PC-3 (cell line): ENCODE data around the gene ESR2. TPM values are rescaled to one million over a fixed set of nuclear protein-coding genes. Genes with fewer than 3 reads are reported as not detected.

ENCODE experiments used
- ATAC-seq: fragments of 200-7000 bp; cut with Tn5 transposase; 2 replicates; pipeline ENCODE4 v1.9.1; 2020; ENCODE audit warnings: mild to moderate bottlenecking, moderate library complexity
- BruUV-seq: library from RNA; stranded (reverse); fragments of 400-500 nt; replicated peaks from 2 replicates; lab custom pipeline; 2021; lab: Mats Ljungman, UMichigan
- CTCF ChIA-PET: fragments of 300-600 bp; sonication (Branson Sonifier 250); formaldehyde crosslinking; loops from one replicate; lab custom pipeline; 2022; ENCODE audit warnings: antibody characterized with exemption; lab: Charles Lee
- POLR2A ChIA-PET: fragments of 300-600 bp; sonication (Branson Sonifier 250); formaldehyde crosslinking; loops from one replicate; lab custom pipeline; 2022; ENCODE audit warnings: antibody characterized with exemption; ENCODE audit not compliant: unreplicated experiment; lab: Charles Lee
- DNase-seq: peaks from one replicate; pipeline ENCODE4 v3.0.0-alpha.2; 2015
- H2AFZ ChIP-seq: fragments of 300-600 bp; sonication (generic); 2 replicates; pipeline ENCODE4 v1.6.0; 2016; ENCODE audit warnings: antibody characterized with exemption, low read length
- H3F3A ChIP-seq: fragments of 300-600 bp; sonication (generic); one replicate; pipeline ENCODE4 v1.6.0; 2017; ENCODE audit warnings: antibody characterized with exemption, low read length, control low read depth, mild to moderate bottlenecking; ENCODE audit not compliant: unreplicated experiment
- H3K27ac ChIP-seq: fragments of 300-600 bp; sonication (generic); 2 replicates; pipeline ENCODE4 v1.5.1; 2016; ENCODE audit warnings: mild to moderate bottlenecking, low read length
- H3K27me3 ChIP-seq: fragments of 300-600 bp; sonication (generic); 2 replicates; pipeline ENCODE4 v1.6.1; 2016; ENCODE audit warnings: low read length, mixed read lengths
- H3K36me3 ChIP-seq: fragments of 300-600 bp; sonication (generic); 2 replicates; pipeline ENCODE4 v1.6.1; 2016; ENCODE audit warnings: low read depth, mixed run types, low read length, mixed read lengths
- H3K4me1 ChIP-seq: fragments of 300-600 bp; sonication (generic); 2 replicates; pipeline ENCODE4 v1.5.1; 2016; ENCODE audit warnings: low read length; ENCODE audit not compliant: insufficient read depth
- H3K4me2 ChIP-seq: fragments of 300-600 bp; sonication (generic); 2 replicates; pipeline ENCODE4 v1.6.0; 2016; ENCODE audit warnings: low read length
- H3K4me3 ChIP-seq: fragments of 300-600 bp; sonication (generic); 2 replicates; pipeline ENCODE4 v1.5.1; 2016; ENCODE audit warnings: mild to moderate bottlenecking, low read length, mixed read lengths
- H3K79me2 ChIP-seq: fragments of 300-600 bp; sonication (generic); 2 replicates; pipeline ENCODE4 v1.6.1; 2017; ENCODE audit warnings: low read length, mixed read lengths
- H3K9ac ChIP-seq: fragments of 300-600 bp; sonication (generic); 2 replicates; pipeline ENCODE4 v1.6.0; 2016; ENCODE audit warnings: mild to moderate bottlenecking, low read length
- H3K9me2 ChIP-seq: fragments of 300-600 bp; sonication (generic); replicated peaks from 2 replicates; pipeline ENCODE4 v1.6.1; 2016; ENCODE audit warnings: mixed run types, low read length, mixed read lengths
- H3K9me3 ChIP-seq: fragments of 300-600 bp; sonication (generic); 2 replicates; pipeline ENCODE4 v1.6.1; 2016; ENCODE audit warnings: low read length, mixed read lengths
- H4K20me1 ChIP-seq: fragments of 300-600 bp; sonication (generic); 2 replicates; pipeline ENCODE4 v1.6.1; 2016; ENCODE audit warnings: low read length, mixed read lengths
- CTCF ChIP-seq: fragments of 300-600 bp; sonication (generic); conservative IDR thresholded peaks from 2 replicates; pipeline ENCODE4 v1.5.1; 2017; ENCODE audit warnings: antibody characterized with exemption, low read depth, mild to moderate bottlenecking, low read length
- EZH2 ChIP-seq: fragments of 300-600 bp; sonication (generic); IDR thresholded peaks from one replicate; pipeline ENCODE4 v1.6.1; 2017; ENCODE audit warnings: antibody characterized with exemption, mild to moderate bottlenecking, low read length; ENCODE audit not compliant: unreplicated experiment
- EZH2phosphoT487 ChIP-seq: fragments of 300-600 bp; sonication (generic); IDR thresholded peaks from 2 replicates; pipeline ENCODE4 v1.6.1; 2018; ENCODE audit warnings: mild to moderate bottlenecking, antibody characterized with exemption, low read length, borderline replicate concordance
- intact Hi-C: fragments of 100-400 bp; cut with micrococcal nuclease; formaldehyde crosslinking; loops from 2 replicates; pipeline ENCODE4 v1.9.0; 2023
- total RNA-seq: library from RNA; depleted of rRNA; stranded (reverse); fragments of >200 nt; gene quantifications from 2 replicates; pipeline ENCODE4 v1.2.3, GENCODE V29; 2014

Gene ESR2
- total RNA-seq, 1 experiment from 2014 or later: 0.18 TPM

- Histone ChIP-seq H3K9me2 (no peaks in the 10 kb centered on the region), H2AFZ (no peak overlapping the region), H3K79me2 (no peaks in the 10 kb centered on the region), H3K4me3 (no peak overlapping the region), H3K4me1 (no peaks in the 10 kb centered on the region), H3K27ac (no peak overlapping the region), H3K4me2 (no peak overlapping the region), H3K27me3 (no peaks in the 10 kb centered on the region), H3K36me3 (no peaks in the 10 kb centered on the region), H4K20me1 (no peaks in the 10 kb centered on the region), H3K9ac (no peak overlapping the region), H3F3A (no peaks in the 10 kb centered on the region), H3K9me3 (no peaks in the 10 kb centered on the region)
- no TSS peak for BruUV-seq
- TF ChIP-seq EZH2: no peak
- no peak for TF ChIP-seq EZH2phosphoT487
- TF ChIP-seq CTCF: no peak
- intact Hi-C loops: no loop called here
- no peak for ATAC-seq
- ChIA-PET CTCF (no interaction called here), POLR2A (no interaction called here)
- no peak for DNase-seq
These were observed 117.8 kb downstream of the ESR2 start for GRCh38 chr14:64176330-64176729.

- no peaks in the 10 kb centered on the region for H3K9me2 ChIP-seq
- no peaks in the 10 kb centered on the region for H3F3A ChIP-seq
- no peaks in the 10 kb centered on the region for H3K27me3 ChIP-seq
- no peaks in the 10 kb centered on the region for H3K9me3 ChIP-seq
- ATAC-seq (no peak), DNase-seq (no peak)
- H3K79me2 ChIP-seq: no peaks in the 10 kb centered on the region
- TF ChIP-seq CTCF: no peak
- TF ChIP-seq EZH2: no peak
- TF ChIP-seq EZH2phosphoT487: no peak
- no peak overlapping the region for H3K4me3 ChIP-seq
- intact Hi-C loops: no loop called here
- H3K4me1 ChIP-seq: no peaks in the 10 kb centered on the region
- H2AFZ ChIP-seq: no peak overlapping the region
- H3K27ac ChIP-seq: no peak overlapping the region
- CTCF ChIA-PET: no interaction called here
- POLR2A ChIA-PET: no interaction called here
- no TSS peak for BruUV-seq
- H3K4me2 ChIP-seq: no peak overlapping the region
- no peak overlapping the region for H3K9ac ChIP-seq
- H4K20me1 ChIP-seq: no peaks in the 10 kb centered on the region
- H3K36me3 ChIP-seq: no peaks in the 10 kb centered on the region
These were observed 119.0 kb downstream of the ESR2 start for GRCh38 chr14:64174922-64175782.

GRCh38 chr14:64170181-64170580 is 124.0 kb downstream of the ESR2 start:
- no peak overlapping the region for H3K9ac ChIP-seq
- H3K27me3 ChIP-seq: no peaks in the 10 kb centered on the region
- H3K9me3 ChIP-seq: no peaks in the 10 kb centered on the region
- POLR2A ChIA-PET: interaction anchor here (0.6 kb wide), 2 partner anchors 16 to 293 kb away, joined by 3 to 4 read pairs; no protein-coding TSS in a partner anchor
- CTCF ChIA-PET: interaction anchor here (0.6 kb wide), 1 partner anchor 89 kb away, joined by 3 read pairs; no protein-coding TSS in a partner anchor
- H4K20me1 ChIP-seq: no peaks in the 10 kb centered on the region
- no TSS peak for BruUV-seq
- no peak overlapping the region for H3K4me3 ChIP-seq
- no peak overlapping the region for H2AFZ ChIP-seq
- H3K9me2 ChIP-seq: no peaks in the 10 kb centered on the region
- intact Hi-C loops: no loop called here
- DNase-seq (no peak), ATAC-seq (no peak)
- no peaks in the 10 kb centered on the region for H3K79me2 ChIP-seq
- H3F3A ChIP-seq: no peaks in the 10 kb centered on the region
- no peak overlapping the region for H3K4me2 ChIP-seq
- no peak overlapping the region for H3K27ac ChIP-seq
- TF ChIP-seq EZH2 (no peak), EZH2phosphoT487 (no peak), CTCF (no peak)
- H3K36me3 ChIP-seq: no peaks in the 10 kb centered on the region
- peaks cover 5% of the 10 kb centered on the region; the same call in 1 of the 2 replicates for H3K4me1 ChIP-seq
